ENCODE data around the gene INSIG1.

Gene INSIG1

DNA sequence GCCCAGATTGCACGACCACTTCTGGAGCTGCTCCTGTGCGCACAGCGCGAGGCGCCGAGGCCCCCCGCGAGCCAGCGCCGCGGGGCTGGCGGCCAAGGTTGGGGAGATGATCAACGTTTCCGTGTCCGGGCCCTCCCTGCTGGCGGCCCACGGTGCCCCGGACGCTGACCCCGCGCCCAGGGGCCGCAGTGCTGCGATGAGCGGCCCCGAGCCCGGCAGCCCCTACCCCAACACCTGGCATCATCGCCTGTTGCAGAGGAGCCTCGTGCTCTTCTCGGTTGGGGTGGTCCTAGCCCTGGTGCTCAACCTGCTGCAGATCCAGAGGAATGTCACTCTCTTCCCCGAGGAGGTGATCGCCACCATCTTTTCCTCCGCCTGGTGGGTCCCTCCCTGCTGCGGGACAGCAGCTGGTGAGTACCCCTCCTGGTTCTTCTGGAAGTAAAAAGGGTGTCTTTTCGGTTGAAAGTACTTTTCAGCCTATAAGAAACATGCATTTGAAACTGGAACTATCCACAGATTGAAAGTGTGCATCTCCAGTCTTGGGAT, 683 bp downstream of the INSIG1 start:
- peak overlapping the region; percentile 89 for H2AK5ac ChIP-seq (ENCODE audit: low read depth, low read length)
- peak overlapping the region; percentile 64 for H3K4me2 ChIP-seq (ENCODE audit: insufficient read depth, low read length, poor library complexity, severe bottlenecking)
- H3K27me3 ChIP-seq (ENCODE audit: control insufficient read depth in 3 of 3, insufficient read depth in 3 of 3, low read depth in 1 of 3, low read length in 3 of 3): no peaks in the 10 kb centered on the region
- H3K4me1 ChIP-seq (ENCODE audit: control insufficient read depth in 2 of 2, insufficient read depth in 1 of 2, low read depth in 1 of 2, low read length in 2 of 2): peaks cover 15% of the 10 kb centered on the region in 2 donors
- H3K4ac ChIP-seq (ENCODE audit: low read length): no peak overlapping the region
- peak overlapping the region; percentile 99 for H2BK5ac ChIP-seq (ENCODE audit: low read length)
- no peak overlapping the region for H4K8ac ChIP-seq (ENCODE audit: low read depth, low read length)
- H3K18ac ChIP-seq (ENCODE audit: low read length): peak overlapping the region; percentile 97
- peak overlapping the region; percentile 87 for H3K9ac ChIP-seq (ENCODE audit: low read depth, low read length, poor library complexity)
- peaks cover 2 to 19% of the 10 kb centered on the region in 2 donors for H3K9me3 ChIP-seq (replicated peaks in 1 of 2; ENCODE audit: control insufficient read depth in 2 of 2, insufficient read depth in 1 of 2, low read depth in 1 of 2, low read length in 2 of 2)
- peak overlapping the region; percentile 95 for H3K14ac ChIP-seq (ENCODE audit: low read length)
- H2AFZ ChIP-seq (ENCODE audit: low read length): peak overlapping the region; percentile 70
- peak overlapping the region; percentile 69 for H2BK15ac ChIP-seq (ENCODE audit: low read length)
- H3K79me1 ChIP-seq (ENCODE audit: low read depth, low read length): no peaks in the 10 kb centered on the region
- H2BK12ac ChIP-seq (ENCODE audit: low read length): no peak overlapping the region
- peak overlapping the region; percentile 85 for H2BK120ac ChIP-seq (ENCODE audit: low read depth, low read length)
- no peak for DNase-seq (ENCODE audit: low spot score)
- peak overlapping the region; percentile 80 to 98 for H3K4me3 ChIP-seq (ENCODE audit: low read length in 2 of 2)
- WGBS, 2 donors (ENCODE audit: extremely low coverage in 2 of 2, insufficient read length in 2 of 2, insufficient replicate concordance in 1 of 2): no CpG with 5 or more reads among the region's 34 CpGs
- H3K23ac ChIP-seq (ENCODE audit: low read depth, low read length, poor library complexity): peak overlapping the region; percentile 77
- peaks cover 25 to 47% of the 10 kb centered on the region in 2 donors for H3K36me3 ChIP-seq (replicated peaks in 1 of 2; ENCODE audit: control insufficient read depth in 2 of 2, insufficient read depth in 2 of 2, low read length in 2 of 2)
- H3K27ac ChIP-seq (replicated peaks; ENCODE audit: low read length): peak overlapping the region; percentile 62
- no peak overlapping the region for H4K91ac ChIP-seq (ENCODE audit: low read depth, low read length, poor library complexity)

DNA sequence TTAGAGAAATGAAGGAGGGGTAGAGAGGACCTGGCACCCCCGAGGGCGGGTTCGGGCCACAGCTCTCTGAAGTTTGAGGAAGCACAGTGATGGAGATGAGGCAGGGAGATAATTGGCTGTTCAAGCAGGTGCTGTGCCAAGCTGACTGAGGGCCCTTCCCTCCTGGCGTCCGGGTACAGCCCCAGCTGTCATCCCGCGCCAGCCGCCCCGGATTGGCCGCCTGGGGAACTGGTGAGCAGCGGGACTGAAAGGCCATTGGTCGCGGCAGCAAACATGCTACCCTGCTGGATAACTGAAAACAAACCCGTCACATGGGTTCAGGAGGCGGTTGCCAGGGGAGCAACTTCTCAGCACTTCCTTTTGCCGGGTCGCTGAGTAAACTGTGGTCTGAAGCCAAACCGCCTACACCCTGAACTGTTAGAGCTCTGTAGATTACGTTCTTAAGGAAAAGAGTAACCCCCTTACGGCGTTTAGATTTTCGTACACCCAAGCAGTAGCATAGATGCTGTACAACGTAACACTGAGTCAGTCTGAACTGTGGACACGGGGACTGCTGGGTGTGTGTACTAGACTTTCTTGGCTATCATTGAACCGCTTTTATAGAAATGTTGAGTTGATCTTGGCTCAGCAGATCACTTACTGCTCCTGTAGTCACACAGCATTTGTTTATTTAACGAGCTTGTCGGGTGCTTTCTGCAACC, 1.3 kb downstream of the INSIG1 start:
- Histone ChIP-seq H2AFZ (ENCODE audit: low read length) (no peak overlapping the region), H2AK5ac (ENCODE audit: low read depth, low read length) (no peak overlapping the region), H2BK5ac (ENCODE audit: low read length) (peak overlapping the region; percentile 99), H2BK15ac (ENCODE audit: low read length) (no peak overlapping the region), H3K9me3 (replicated peaks in 1 of 2; ENCODE audit: control insufficient read depth in 2 of 2, insufficient read depth in 1 of 2, low read depth in 1 of 2, low read length in 2 of 2) (peaks cover 2 to 17% of the 10 kb centered on the region in 2 donors), H2BK120ac (ENCODE audit: low read depth, low read length) (peak overlapping the region; percentile 85), H2BK12ac (ENCODE audit: low read length) (no peak overlapping the region), H3K4me2 (ENCODE audit: insufficient read depth, low read length, poor library complexity, severe bottlenecking) (peak overlapping the region; percentile 64), H3K9ac (ENCODE audit: low read depth, low read length, poor library complexity) (no peak overlapping the region), H3K18ac (ENCODE audit: low read length) (no peak overlapping the region), H3K79me1 (ENCODE audit: low read depth, low read length) (no peaks in the 10 kb centered on the region), H4K91ac (ENCODE audit: low read depth, low read length, poor library complexity) (no peak overlapping the region), H3K27ac (replicated peaks; ENCODE audit: low read length) (peak overlapping the region; percentile 62), H3K14ac (ENCODE audit: low read length) (no peak overlapping the region), H3K4ac (ENCODE audit: low read length) (no peak overlapping the region), H3K23ac (ENCODE audit: low read depth, low read length, poor library complexity) (no peak overlapping the region), H3K36me3 (replicated peaks in 1 of 2; ENCODE audit: control insufficient read depth in 2 of 2, insufficient read depth in 2 of 2, low read length in 2 of 2) (peaks cover 28 to 53% of the 10 kb centered on the region in 2 donors), H4K8ac (ENCODE audit: low read depth, low read length) (no peak overlapping the region), H3K4me3 (ENCODE audit: low read length in 2 of 2) (peak overlapping the region; percentile 80 to 98), H3K4me1 (ENCODE audit: control insufficient read depth in 2 of 2, insufficient read depth in 1 of 2, low read depth in 1 of 2, low read length in 2 of 2) (peaks cover 15% of the 10 kb centered on the region in 2 donors), H3K27me3 (ENCODE audit: control insufficient read depth in 3 of 3, insufficient read depth in 3 of 3, low read depth in 1 of 3, low read length in 3 of 3) (no peaks in the 10 kb centered on the region)
- peak; percentile 78 for DNase-seq (ENCODE audit: low spot score)
- WGBS, 2 donors (ENCODE audit: extremely low coverage in 2 of 2, insufficient read length in 2 of 2, insufficient replicate concordance in 1 of 2): no CpG with 5 or more reads among the region's 27 CpGs

DNA sequence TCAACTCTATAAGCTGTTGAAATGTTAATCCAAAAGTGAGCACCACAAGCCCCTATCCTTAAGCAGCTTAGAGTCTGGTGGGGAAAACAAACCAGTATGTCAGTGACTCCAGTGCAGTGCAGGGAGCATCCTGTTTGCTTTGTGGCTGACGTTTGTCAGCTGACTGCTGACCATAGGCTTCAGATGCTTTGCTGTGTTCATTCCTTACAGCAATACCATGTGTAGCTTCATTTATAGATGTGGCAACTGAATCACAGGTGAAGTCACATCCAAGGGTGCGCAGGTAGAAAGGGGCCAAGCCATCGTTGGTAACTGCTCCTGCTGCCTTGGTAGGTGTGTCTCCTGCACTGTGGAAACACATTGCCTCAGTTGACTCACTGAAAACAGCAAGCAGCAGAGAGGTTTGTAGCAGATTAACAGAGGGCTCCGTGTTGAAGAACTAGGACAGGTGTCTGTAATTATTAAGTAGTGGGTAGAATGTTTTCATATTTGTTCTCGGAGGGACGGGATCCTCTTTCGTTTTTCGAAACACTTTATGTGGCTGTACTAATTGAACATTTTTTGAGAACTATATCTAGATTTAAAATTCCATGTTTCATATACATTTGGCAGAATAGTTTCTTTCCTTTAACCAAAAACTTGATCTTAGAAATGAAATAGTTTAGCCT, 2.0 kb downstream of the INSIG1 start:
- peaks cover 2 to 12% of the 10 kb centered on the region in 2 donors for H3K9me3 ChIP-seq (replicated peaks in 1 of 2; ENCODE audit: control insufficient read depth in 2 of 2, insufficient read depth in 1 of 2, low read depth in 1 of 2, low read length in 2 of 2)

More for the DNA sequence above, 2.0 kb downstream of the INSIG1 start:
- Histone ChIP-seq H2BK5ac (ENCODE audit: low read length) (no peak overlapping the region), H3K27ac (replicated peaks; ENCODE audit: low read length) (no peak overlapping the region), H3K9ac (ENCODE audit: low read depth, low read length, poor library complexity) (peak overlapping the region; percentile 63), H3K4me3 (ENCODE audit: low read length in 2 of 2) (peak overlapping the region; percentile 80 to 98), H2BK120ac (ENCODE audit: low read depth, low read length) (no peak overlapping the region), H3K79me1 (ENCODE audit: low read depth, low read length) (no peaks in the 10 kb centered on the region), H3K18ac (ENCODE audit: low read length) (no peak overlapping the region), H3K4me1 (ENCODE audit: control insufficient read depth in 2 of 2, insufficient read depth in 1 of 2, low read depth in 1 of 2, low read length in 2 of 2) (peaks cover 15% of the 10 kb centered on the region in 2 donors), H3K27me3 (ENCODE audit: control insufficient read depth in 3 of 3, insufficient read depth in 3 of 3, low read depth in 1 of 3, low read length in 3 of 3) (no peaks in the 10 kb centered on the region), H2BK12ac (ENCODE audit: low read length) (no peak overlapping the region), H2AFZ (ENCODE audit: low read length) (no peak overlapping the region), H2AK5ac (ENCODE audit: low read depth, low read length) (no peak overlapping the region), H3K36me3 (replicated peaks in 1 of 2; ENCODE audit: control insufficient read depth in 2 of 2, insufficient read depth in 2 of 2, low read length in 2 of 2) (peaks cover 30 to 60% of the 10 kb centered on the region in 2 donors), H4K8ac (ENCODE audit: low read depth, low read length) (no peak overlapping the region), H3K4me2 (ENCODE audit: insufficient read depth, low read length, poor library complexity, severe bottlenecking) (peak overlapping the region; percentile 64), H4K91ac (ENCODE audit: low read depth, low read length, poor library complexity) (no peak overlapping the region), H3K23ac (ENCODE audit: low read depth, low read length, poor library complexity) (no peak overlapping the region), H3K14ac (ENCODE audit: low read length) (no peak overlapping the region), H3K4ac (ENCODE audit: low read length) (no peak overlapping the region), H2BK15ac (ENCODE audit: low read length) (no peak overlapping the region)
- WGBS, 2 donors (ENCODE audit: extremely low coverage in 2 of 2, insufficient read length in 2 of 2, insufficient replicate concordance in 1 of 2): no CpG with 5 or more reads among the region's 8 CpGs
- no peak for DNase-seq (ENCODE audit: low spot score)

Measured in neuronal stem cell (in vitro differentiated cells).